ENCODE measurements around the gene PRKCE.

PRKCE gene

DNA sequence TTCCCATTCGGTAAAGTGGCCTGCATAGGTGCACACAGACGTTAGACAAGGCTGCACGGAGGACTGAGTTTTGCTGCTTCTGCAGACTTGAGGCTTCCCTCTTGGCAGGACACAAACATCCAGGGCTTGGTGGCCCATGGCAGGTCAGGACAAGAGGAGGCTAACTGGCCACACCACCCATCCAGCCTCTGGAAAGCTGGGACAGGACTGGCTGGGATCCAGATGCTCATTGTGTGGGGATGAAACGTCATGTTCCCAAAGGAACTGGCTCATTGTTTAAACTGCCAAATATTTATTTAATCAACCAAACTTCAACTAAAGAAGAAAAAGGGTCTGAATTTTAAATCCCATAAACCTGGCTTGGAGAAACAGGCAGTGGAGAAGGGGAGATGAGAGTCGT is 406.7 kb downstream of the PRKCE start:
- H3K4me1 ChIP-seq (ENCODE audit: insufficient read depth, low read length): no peaks in the 10 kb centered on the region
- H3K27ac ChIP-seq (ENCODE audit: low read depth, low read length): no peak overlapping the region
- H3K9ac ChIP-seq (ENCODE audit: low read depth, low read length): no peak overlapping the region
- no peaks in the 10 kb centered on the region for H3K9me3 ChIP-seq (ENCODE audit: insufficient read depth, low read depth, low read length)
- H3K4me3 ChIP-seq (ENCODE audit: low read length): no peak overlapping the region
- H3K36me3 ChIP-seq (ENCODE audit: insufficient read depth, low read length): no peaks in the 10 kb centered on the region
- no peaks in the 10 kb centered on the region for H3K27me3 ChIP-seq (ENCODE audit: insufficient read depth, low read length)
- WGBS: 97% methylated on average over 4 of the region's 5 CpGs

DNA sequence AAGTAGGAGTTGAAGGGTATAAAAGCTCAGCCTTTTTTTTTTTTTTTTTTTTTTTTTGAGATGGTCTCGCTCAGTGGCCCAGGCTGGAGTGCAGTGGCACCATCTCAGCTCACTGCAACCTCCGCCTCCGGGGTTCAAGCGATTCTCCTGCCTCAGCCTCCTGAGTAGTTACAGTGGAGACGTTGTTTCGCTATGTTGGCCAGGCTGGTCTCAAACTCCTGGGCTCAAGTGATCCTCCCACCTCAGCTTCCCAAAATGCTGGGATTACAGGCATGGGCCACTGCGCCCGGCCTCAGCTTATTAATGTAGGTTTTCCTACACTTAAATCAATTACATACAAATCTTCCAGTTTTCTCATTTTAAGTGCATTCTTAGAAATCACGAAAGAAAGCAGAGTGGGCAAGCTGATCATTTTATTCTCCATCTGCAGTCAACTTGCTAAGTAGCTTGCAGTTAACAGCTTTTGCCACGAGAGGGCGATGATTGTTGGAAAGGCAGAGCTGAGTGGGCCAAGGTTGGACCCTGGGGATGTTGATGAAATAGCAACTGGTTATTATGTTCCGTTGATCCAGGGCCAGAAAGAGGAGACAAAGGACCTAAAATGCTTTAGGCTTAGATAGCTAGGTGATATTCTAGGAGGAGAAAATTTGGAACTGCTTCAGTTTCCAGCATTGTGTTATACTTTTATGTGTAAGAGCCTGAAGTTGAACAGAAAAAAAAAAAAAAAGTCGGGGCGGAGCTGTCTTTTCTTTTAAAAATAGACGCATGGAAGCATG is 411.4 kb downstream of the PRKCE start:
- WGBS: 62% methylated on average over 15 of the region's 15 CpGs
- no peaks in the 10 kb centered on the region for H3K4me1 ChIP-seq (ENCODE audit: insufficient read depth, low read length)
- no peaks in the 10 kb centered on the region for H3K27me3 ChIP-seq (ENCODE audit: insufficient read depth, low read length)
- no peak overlapping the region for H3K4me3 ChIP-seq (ENCODE audit: low read length)
- H3K36me3 ChIP-seq (ENCODE audit: insufficient read depth, low read length): no peaks in the 10 kb centered on the region
- H3K9ac ChIP-seq (ENCODE audit: low read depth, low read length): no peak overlapping the region
- no peak overlapping the region for H3K27ac ChIP-seq (ENCODE audit: low read depth, low read length)
- H3K9me3 ChIP-seq (ENCODE audit: insufficient read depth, low read depth, low read length): no peaks in the 10 kb centered on the region

DNA sequence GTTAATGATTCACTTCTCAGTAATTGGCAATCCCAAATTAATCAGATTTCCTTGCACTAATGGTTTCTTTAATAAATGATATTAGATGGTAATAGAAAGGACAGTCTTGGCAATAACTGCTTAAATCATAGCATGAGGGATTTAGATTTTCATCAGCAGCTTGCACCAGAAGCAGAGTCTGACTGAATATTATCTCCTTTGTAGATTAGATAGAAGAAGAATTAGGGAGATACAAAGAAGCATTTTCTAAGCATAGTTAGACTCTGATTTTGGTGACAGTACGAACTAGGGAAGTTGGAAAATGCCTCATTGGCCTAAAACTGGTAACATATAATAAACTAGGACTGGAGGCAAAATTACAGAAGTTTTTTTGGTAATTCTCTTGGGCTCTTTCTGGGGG is 412.9 kb downstream of the PRKCE start:
- no peaks in the 10 kb centered on the region for H3K27me3 ChIP-seq (ENCODE audit: insufficient read depth, low read length)
- WGBS: 89% methylated on average over 1 of the region's 1 CpG
- H3K4me3 ChIP-seq (ENCODE audit: low read length): no peak overlapping the region
- no peaks in the 10 kb centered on the region for H3K36me3 ChIP-seq (ENCODE audit: insufficient read depth, low read length)
- H3K9ac ChIP-seq (ENCODE audit: low read depth, low read length): no peak overlapping the region
- H3K4me1 ChIP-seq (ENCODE audit: insufficient read depth, low read length): no peaks in the 10 kb centered on the region
- H3K9me3 ChIP-seq (ENCODE audit: insufficient read depth, low read depth, low read length): no peaks in the 10 kb centered on the region
- H3K27ac ChIP-seq (ENCODE audit: low read depth, low read length): no peak overlapping the region

- H3K9me3 ChIP-seq (ENCODE audit: insufficient read depth, low read depth, low read length): no peaks in the 10 kb centered on the region
- H3K4me1 ChIP-seq (ENCODE audit: insufficient read depth, low read length): no peaks in the 10 kb centered on the region
- H3K27me3 ChIP-seq (ENCODE audit: insufficient read depth, low read length): no peaks in the 10 kb centered on the region
- no peak overlapping the region for H3K27ac ChIP-seq (ENCODE audit: low read depth, low read length)
- no peaks in the 10 kb centered on the region for H3K36me3 ChIP-seq (ENCODE audit: insufficient read depth, low read length)
- H3K9ac ChIP-seq (ENCODE audit: low read depth, low read length): no peak overlapping the region
- no peak overlapping the region for H3K4me3 ChIP-seq (ENCODE audit: low read length)
- 99% methylated on average over 4 of the region's 4 CpGs for WGBS
Observed at GRCh38 chr2:46065152-46065551, 413.7 kb downstream of the PRKCE start.

- Histone ChIP-seq H3K27me3 (ENCODE audit: insufficient read depth, low read length) (no peaks in the 10 kb centered on the region), H3K4me1 (ENCODE audit: insufficient read depth, low read length) (no peaks in the 10 kb centered on the region), H3K4me3 (ENCODE audit: low read length) (no peak overlapping the region), H3K36me3 (ENCODE audit: insufficient read depth, low read length) (no peaks in the 10 kb centered on the region), H3K27ac (ENCODE audit: low read depth, low read length) (no peak overlapping the region), H3K9ac (ENCODE audit: low read depth, low read length) (no peak overlapping the region), H3K9me3 (ENCODE audit: insufficient read depth, low read depth, low read length) (no peaks in the 10 kb centered on the region)
- WGBS: 89% methylated on average over 1 of the region's 3 CpGs
Observed at GRCh38 chr2:46066116-46066515, 414.6 kb downstream of the PRKCE start.

GRCh38 chr2:46066601-46067000 is 415.1 kb downstream of the PRKCE start:
- Histone ChIP-seq H3K27ac (ENCODE audit: low read depth, low read length) (no peak overlapping the region), H3K4me1 (ENCODE audit: insufficient read depth, low read length) (no peaks in the 10 kb centered on the region), H3K4me3 (ENCODE audit: low read length) (no peak overlapping the region), H3K9ac (ENCODE audit: low read depth, low read length) (no peak overlapping the region), H3K36me3 (ENCODE audit: insufficient read depth, low read length) (no peaks in the 10 kb centered on the region), H3K27me3 (ENCODE audit: insufficient read depth, low read length) (no peaks in the 10 kb centered on the region), H3K9me3 (ENCODE audit: insufficient read depth, low read depth, low read length) (no peaks in the 10 kb centered on the region)
- 86% methylated on average over 5 of the region's 5 CpGs for WGBS

DNA sequence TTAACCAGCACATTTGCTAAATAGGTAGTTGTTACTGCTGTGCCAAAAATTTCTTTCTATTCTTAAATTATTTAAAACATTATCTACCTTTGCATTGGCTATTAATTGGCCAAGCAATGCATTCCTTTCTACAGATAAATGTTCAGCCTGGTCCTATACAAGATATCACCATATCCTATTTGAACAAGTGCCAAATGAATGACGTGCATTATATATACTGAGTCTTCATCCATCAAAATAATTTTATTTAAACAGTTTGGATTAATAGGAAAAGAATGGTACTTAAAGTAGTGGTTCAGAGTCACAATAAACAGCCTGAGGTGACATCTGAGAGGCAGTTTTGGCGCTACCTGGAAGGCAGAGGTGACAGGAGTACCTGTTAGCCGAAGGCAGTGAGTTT is 415.6 kb downstream of the PRKCE start:
- H3K27ac ChIP-seq (ENCODE audit: low read depth, low read length): no peak overlapping the region

GRCh38 chr2:46067501-46068305 is 416.2 kb downstream of the PRKCE start:
- Histone ChIP-seq H3K36me3 (ENCODE audit: insufficient read depth, low read length) (no peaks in the 10 kb centered on the region), H3K9me3 (ENCODE audit: insufficient read depth, low read depth, low read length) (no peaks in the 10 kb centered on the region), H3K9ac (ENCODE audit: low read depth, low read length) (no peak overlapping the region), H3K4me3 (ENCODE audit: low read length) (no peak overlapping the region), H3K27ac (ENCODE audit: low read depth, low read length) (no peak overlapping the region), H3K27me3 (ENCODE audit: insufficient read depth, low read length) (no peaks in the 10 kb centered on the region), H3K4me1 (ENCODE audit: insufficient read depth, low read length) (no peaks in the 10 kb centered on the region)
- WGBS: 95% methylated on average over 13 of the region's 13 CpGs

More for the DNA sequence above, 415.6 kb downstream of the PRKCE start:
- 98% methylated on average over 3 of the region's 3 CpGs for WGBS
- no peaks in the 10 kb centered on the region for H3K9me3 ChIP-seq (ENCODE audit: insufficient read depth, low read depth, low read length)
- no peaks in the 10 kb centered on the region for H3K4me1 ChIP-seq (ENCODE audit: insufficient read depth, low read length)
- H3K27me3 ChIP-seq (ENCODE audit: insufficient read depth, low read length): no peaks in the 10 kb centered on the region
- no peaks in the 10 kb centered on the region for H3K36me3 ChIP-seq (ENCODE audit: insufficient read depth, low read length)
- no peak overlapping the region for H3K4me3 ChIP-seq (ENCODE audit: low read length)
- no peak overlapping the region for H3K9ac ChIP-seq (ENCODE audit: low read depth, low read length)

DNA sequence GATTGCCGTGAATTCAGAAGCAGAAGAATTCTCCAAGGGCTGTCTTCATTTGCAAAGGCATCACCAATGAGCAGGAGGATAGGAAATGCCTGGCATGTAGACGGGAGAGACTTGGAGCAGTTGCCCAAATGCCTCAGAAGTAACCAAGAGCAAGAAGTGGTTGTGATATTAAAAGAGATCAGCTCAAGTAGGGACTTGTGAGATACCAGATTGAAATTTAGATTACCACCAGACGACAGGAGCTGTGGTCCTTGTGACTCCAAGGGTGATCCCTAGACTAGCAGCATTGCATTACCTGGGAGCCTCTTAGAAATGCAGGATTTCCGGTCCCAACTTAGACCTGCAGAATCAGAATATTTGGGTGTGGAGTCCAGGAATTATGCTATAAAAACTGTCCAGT is 417.2 kb downstream of the PRKCE start:
- Histone ChIP-seq H3K4me1 (ENCODE audit: insufficient read depth, low read length) (peaks cover 7% of the 10 kb centered on the region; the same call in 1 of the 2 replicates), H3K27ac (ENCODE audit: low read depth, low read length) (no peak overlapping the region), H3K27me3 (ENCODE audit: insufficient read depth, low read length) (no peaks in the 10 kb centered on the region), H3K9ac (ENCODE audit: low read depth, low read length) (no peak overlapping the region), H3K9me3 (ENCODE audit: insufficient read depth, low read depth, low read length) (no peaks in the 10 kb centered on the region), H3K4me3 (ENCODE audit: low read length) (no peak overlapping the region), H3K36me3 (ENCODE audit: insufficient read depth, low read length) (no peaks in the 10 kb centered on the region)
- WGBS: 87% methylated on average over 4 of the region's 4 CpGs

- H3K9ac ChIP-seq (ENCODE audit: low read depth, low read length): no peak overlapping the region
- H3K27me3 ChIP-seq (ENCODE audit: insufficient read depth, low read length): no peaks in the 10 kb centered on the region
- no peaks in the 10 kb centered on the region for H3K36me3 ChIP-seq (ENCODE audit: insufficient read depth, low read length)
- H3K4me1 ChIP-seq (ENCODE audit: insufficient read depth, low read length): peaks cover 16% of the 10 kb centered on the region
- no peaks in the 10 kb centered on the region for H3K9me3 ChIP-seq (ENCODE audit: insufficient read depth, low read depth, low read length)
- no peak overlapping the region for H3K4me3 ChIP-seq (ENCODE audit: low read length)
- 75% methylated on average over 3 of the region's 3 CpGs for WGBS
- no peak overlapping the region for H3K27ac ChIP-seq (ENCODE audit: low read depth, low read length)
Observed at GRCh38 chr2:46071074-46071473, 419.6 kb downstream of the PRKCE start.

- 95% methylated on average over 8 of the region's 8 CpGs for WGBS
- Histone ChIP-seq H3K27me3 (ENCODE audit: insufficient read depth, low read length) (no peaks in the 10 kb centered on the region), H3K9ac (ENCODE audit: low read depth, low read length) (no peak overlapping the region), H3K4me3 (ENCODE audit: low read length) (no peak overlapping the region), H3K36me3 (ENCODE audit: insufficient read depth, low read length) (no peaks in the 10 kb centered on the region), H3K4me1 (ENCODE audit: insufficient read depth, low read length) (peaks cover 16% of the 10 kb centered on the region), H3K9me3 (ENCODE audit: insufficient read depth, low read depth, low read length) (no peaks in the 10 kb centered on the region), H3K27ac (ENCODE audit: low read depth, low read length) (no peak overlapping the region)
Observed at GRCh38 chr2:46072101-46072820, 420.8 kb downstream of the PRKCE start.

All from HUES64 (cell line).